GM10266 (cell line): ENCODE results near the gene TMEM151B.

Experiments used
- DNase-seq: peaks from one replicate; pipeline ENCODE4 v3.0.0; 2012; ENCODE audit errors: extremely low spot score
- TF ChIP-seq, protein P1 (sequence below): IDR thresholded peaks from 2 replicates; pipeline ENCODE4 v1.5.1; 2012; ENCODE audit warnings: mild to moderate bottlenecking, low read depth; ENCODE audit not compliant: control insufficient read depth, insufficient read depth; ENCODE audit errors: missing control alignments

TMEM151B gene

GRCh38 chr6:44264154-44265006, 5.9 kb upstream of the TMEM151B start:
- TF ChIP-seq, protein P1, sequence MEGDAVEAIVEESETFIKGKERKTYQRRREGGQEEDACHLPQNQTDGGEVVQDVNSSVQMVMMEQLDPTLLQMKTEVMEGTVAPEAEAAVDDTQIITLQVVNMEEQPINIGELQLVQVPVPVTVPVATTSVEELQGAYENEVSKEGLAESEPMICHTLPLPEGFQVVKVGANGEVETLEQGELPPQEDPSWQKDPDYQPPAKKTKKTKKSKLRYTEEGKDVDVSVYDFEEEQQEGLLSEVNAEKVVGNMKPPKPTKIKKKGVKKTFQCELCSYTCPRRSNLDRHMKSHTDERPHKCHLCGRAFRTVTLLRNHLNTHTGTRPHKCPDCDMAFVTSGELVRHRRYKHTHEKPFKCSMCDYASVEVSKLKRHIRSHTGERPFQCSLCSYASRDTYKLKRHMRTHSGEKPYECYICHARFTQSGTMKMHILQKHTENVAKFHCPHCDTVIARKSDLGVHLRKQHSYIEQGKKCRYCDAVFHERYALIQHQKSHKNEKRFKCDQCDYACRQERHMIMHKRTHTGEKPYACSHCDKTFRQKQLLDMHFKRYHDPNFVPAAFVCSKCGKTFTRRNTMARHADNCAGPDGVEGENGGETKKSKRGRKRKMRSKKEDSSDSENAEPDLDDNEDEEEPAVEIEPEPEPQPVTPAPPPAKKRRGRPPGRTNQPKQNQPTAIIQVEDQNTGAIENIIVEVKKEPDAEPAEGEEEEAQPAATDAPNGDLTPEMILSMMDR, result peak; percentile 10
- no peak for DNase-seq

DNA sequence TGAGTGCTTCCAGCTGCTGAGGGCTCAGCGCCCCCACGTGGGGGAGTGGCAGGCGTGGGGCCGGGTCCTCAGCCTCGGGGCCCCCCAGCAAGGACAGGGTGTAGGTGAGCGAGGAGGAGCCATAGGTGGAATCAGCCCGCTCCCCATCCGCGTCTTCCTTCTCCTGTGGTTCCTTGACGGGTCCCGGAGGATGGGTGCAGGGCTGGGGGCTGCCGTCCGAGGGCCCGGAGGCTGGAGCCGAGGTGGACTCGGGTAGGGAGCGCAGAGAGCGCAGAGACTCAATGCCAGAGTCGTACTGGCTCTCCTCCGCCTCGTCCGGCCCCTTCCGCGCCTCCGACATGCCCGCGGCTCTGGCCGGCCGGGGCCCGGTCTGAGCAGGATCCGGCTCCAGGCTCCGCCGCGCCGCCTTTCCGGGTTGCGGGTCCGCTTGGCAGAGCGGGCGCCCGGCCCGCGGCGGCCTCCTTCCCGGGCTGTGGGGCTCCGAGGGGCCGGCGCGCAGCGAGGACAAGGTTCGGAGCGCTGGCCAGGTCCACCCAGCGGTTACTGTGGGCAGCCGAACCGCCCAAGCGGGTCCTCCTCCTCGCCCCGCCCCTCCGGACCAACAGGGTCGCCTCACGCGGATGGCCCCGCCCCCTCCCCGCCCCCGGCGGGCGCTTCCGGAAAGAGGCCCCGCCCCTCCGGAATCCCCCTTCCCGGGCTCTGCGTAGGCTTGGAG, 5.1 kb upstream of the TMEM151B start, which contains the start of gene NFKBIE:
Gene NFKBIE (minus strand): TSS at position 545 of the 715 bp plus-strand sequence. CDS start 205 bp downstream, at position 340.
- TF ChIP-seq, protein P1, result peak; percentile 71
- DNase-seq, result peak; percentile 98

GRCh38 chr6:44265722-44266233, 4.5 kb upstream of the TMEM151B start:
- DNase-seq, result no peak

GRCh38 chr6:44266347-44266746, 3.9 kb upstream of the TMEM151B start:
- DNase-seq, result peak; percentile 87
- TF ChIP-seq, protein P1, result no peak

More at GRCh38 chr6:44265722-44266233, 4.5 kb upstream of the TMEM151B start:
- TF ChIP-seq, protein P1, result no peak

GRCh38 chr6:44267252-44267651, 3.0 kb upstream of the TMEM151B start:
- DNase-seq, result no peak
- TF ChIP-seq, protein P1, result no peak

DNA sequence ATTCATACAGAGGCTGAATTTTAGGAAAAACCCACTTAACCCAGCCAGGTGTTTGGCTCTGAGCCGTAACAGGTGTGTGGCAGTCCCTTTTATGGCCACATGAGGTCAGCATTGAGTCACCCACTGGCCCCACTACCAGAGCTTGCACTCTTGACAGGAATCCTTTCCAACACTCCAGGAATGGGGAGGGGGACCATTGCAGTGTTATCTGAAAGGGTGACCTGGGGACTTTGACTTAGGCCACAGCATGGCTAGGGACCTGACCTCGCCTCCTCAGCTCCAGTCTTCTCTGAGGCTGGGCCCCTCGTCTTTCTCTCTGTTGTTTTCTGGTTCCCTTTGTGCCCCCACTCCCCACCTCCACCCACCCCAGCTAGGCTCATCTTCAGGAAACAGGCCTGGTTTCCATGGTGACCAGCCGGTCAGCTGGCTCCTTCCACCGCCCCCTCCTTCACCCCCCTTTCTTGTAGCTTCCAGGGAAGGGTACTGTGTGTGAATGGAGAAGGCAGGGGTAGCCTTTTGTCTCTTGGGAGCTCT, 2.1 kb upstream of the TMEM151B start:
- DNase-seq, result peak; percentile 77
- TF ChIP-seq, protein P1, result peak; percentile 85
